HPDE6-E6E7 (cell line): ENCODE measurements around the gene CAPZB.

Source experiments
- DNase-seq: peaks from one replicate; pipeline ENCODE4 v3.0.0; 2011; ENCODE audit warnings: missing footprints; ENCODE audit errors: extremely low spot score

The CAPZB gene

GRCh38 chr1:19328486-19328885, 156.9 kb downstream of the CAPZB start:
- no peak for DNase-seq

- no peak for DNase-seq
These were observed 157.6 kb downstream of the CAPZB start for GRCh38 chr1:19327736-19328135.

GRCh38 chr1:19327301-19327700, 158.0 kb downstream of the CAPZB start:
- DNase-seq: no peak

- DNase-seq: no peak
These were observed 158.6 kb downstream of the CAPZB start for GRCh38 chr1:19326748-19327065.

GRCh38 chr1:19325958-19326747, 159.2 kb downstream of the CAPZB start:
- no peak for DNase-seq

GRCh38 chr1:19325368-19325957, 159.9 kb downstream of the CAPZB start:
- DNase-seq: no peak

GRCh38 chr1:19324665-19324990, 160.7 kb downstream of the CAPZB start:
- no peak for DNase-seq

GRCh38 chr1:19323987-19324664, 161.2 kb downstream of the CAPZB start:
- no peak for DNase-seq

- no peak for DNase-seq
These were observed 162.9 kb downstream of the CAPZB start for GRCh38 chr1:19322481-19322880.

- no peak for DNase-seq
These were observed 164.3 kb downstream of the CAPZB start for GRCh38 chr1:19321071-19321470.

- DNase-seq: no peak
These were observed 166.1 kb downstream of the CAPZB start for GRCh38 chr1:19319196-19319595.

GRCh38 chr1:19317126-19317910, 168.0 kb downstream of the CAPZB start:
- no peak for DNase-seq

GRCh38 chr1:19315378-19316198, 169.8 kb downstream of the CAPZB start:
- no peak for DNase-seq

GRCh38 chr1:19313961-19314882, 171.1 kb downstream of the CAPZB start:
- DNase-seq: no peak

GRCh38 chr1:19313636-19313959, 171.7 kb downstream of the CAPZB start:
- no peak for DNase-seq

- no peak for DNase-seq
These were observed 172.3 kb downstream of the CAPZB start for GRCh38 chr1:19312782-19313635.

GRCh38 chr1:19311931-19312781, 173.2 kb downstream of the CAPZB start, which contains the start of the genes AKR7A2 and SLC66A1:
Gene AKR7A2, minus strand, starts transcription at chr1:19312144. Its CDS starts 20 bp downstream, at chr1:19312124.
Gene SLC66A1, plus strand, starts transcription at chr1:19312326. Its CDS starts 5,352 bp downstream, at chr1:19317678.
- DNase-seq: peak; percentile 96

- DNase-seq: peak; percentile 36
These were observed 173.8 kb downstream of the CAPZB start for GRCh38 chr1:19311503-19311930.
